CD14-positive monocyte (primary cell): ENCODE data around the gene AGBL1. TPM values are rescaled to one million over a fixed set of nuclear protein-coding genes. Genes with fewer than 3 reads are reported as not detected.

Source experiments
- DNase-seq, 3 donors: peaks; one replicate each; pipeline ENCODE4 v3.0.0-alpha.2; 2011 to 2022
- H2AFZ ChIP-seq: 2 replicates; pipeline ENCODE4 v1.6.0; 2012; ENCODE audit warnings: mild to moderate bottlenecking, low read depth, low read length, inconsistent platforms; ENCODE audit not compliant: insufficient read depth, poor library complexity, severe bottlenecking
- H3K27ac ChIP-seq, 2 donors: 1 replicate in 1 of 2; 2 replicates in 1 of 2; pipeline ENCODE4 v1.5.1; 2012 to 2013; ENCODE audit warnings: low read length in 2 of 2, control low read depth in 1 of 2, inconsistent platforms in 1 of 2, low read depth in 1 of 2, mild to moderate bottlenecking in 1 of 2
- H3K27me3 ChIP-seq, 2 donors: one replicate each; pipeline versions ENCODE4 v1.6.0 to v1.6.1; 2011 to 2013; ENCODE audit warnings: low read length in 2 of 2; ENCODE audit not compliant: control insufficient read depth in 2 of 2, insufficient read depth in 2 of 2
- H3K36me3 ChIP-seq, 2 donors: replicated peaks in 1 of 2; 1 replicate in 1 of 2; 2 replicates in 1 of 2; pipeline versions ENCODE4 v1.5.1 to v1.6.1; 2012 to 2013; ENCODE audit warnings: low read length in 2 of 2, control low read depth in 1 of 2, inconsistent platforms in 1 of 2, mild to moderate bottlenecking in 1 of 2; ENCODE audit not compliant: insufficient read depth in 2 of 2, control insufficient read depth in 1 of 2
- H3K4me1 ChIP-seq, 2 donors: 1 replicate in 1 of 2; 2 replicates in 1 of 2; pipeline versions ENCODE4 v1.5.1 to v1.6.1; 2012 to 2013; ENCODE audit warnings: low read length in 2 of 2, control low read depth in 1 of 2, inconsistent platforms in 1 of 2, mild to moderate bottlenecking in 1 of 2, moderate library complexity in 1 of 2; ENCODE audit not compliant: insufficient read depth in 2 of 2, control insufficient read depth in 1 of 2
- H3K4me2 ChIP-seq: replicated peaks from 2 replicates; pipeline ENCODE3; 2012; ENCODE audit warnings: low read length, moderate library complexity, mild to moderate bottlenecking; ENCODE audit not compliant: poor library complexity, severe bottlenecking; ENCODE audit errors: extremely low read depth
- H3K4me3 ChIP-seq, 3 experiments: fragments of 200-600 bp in 1 of 3; sonication (generic) in 1 of 3; replicated peaks in 1 of 3; 1 replicate in 2 of 3; 2 replicates in 1 of 3; pipeline ENCODE4 v1.5.1; 2011 to 2013; ENCODE audit warnings: low read length in 3 of 3, mild to moderate bottlenecking in 3 of 3, control low read depth in 2 of 3, low read depth in 2 of 3, inconsistent platforms in 1 of 3, moderate library complexity in 1 of 3
- H3K79me2 ChIP-seq: 2 replicates; pipeline ENCODE4 v1.6.0; 2012; ENCODE audit warnings: mild to moderate bottlenecking, control low read depth, inconsistent platforms, low read length, moderate library complexity; ENCODE audit not compliant: insufficient read depth
- H3K9ac ChIP-seq: 2 replicates; pipeline ENCODE4 v1.6.0; 2017; ENCODE audit warnings: low read length, mild to moderate bottlenecking; ENCODE audit not compliant: insufficient read depth, poor library complexity, severe bottlenecking
- H3K9me3 ChIP-seq, 2 donors: replicated peaks in 1 of 2; 1 replicate in 1 of 2; 2 replicates in 1 of 2; pipeline versions ENCODE4 v1.5.1 to v1.6.1; 2012 to 2013; ENCODE audit warnings: low read length in 2 of 2, control low read depth in 1 of 2; ENCODE audit not compliant: control insufficient read depth in 1 of 2, insufficient read depth in 1 of 2
- H4K20me1 ChIP-seq: 2 replicates; pipeline ENCODE4 v1.6.0; 2012; ENCODE audit warnings: mild to moderate bottlenecking, low read length, control low read depth, moderate library complexity; ENCODE audit not compliant: insufficient read depth
- H3K27ac Mint-ChIP-seq, 7 donors: one replicate each; pipeline ENCODE4 v1.8.0; 2020; ENCODE audit warnings: mild to moderate bottlenecking in 7 of 7, mixed read lengths in 7 of 7, moderate library complexity in 6 of 7, inconsistent platforms in 2 of 7
- H3K27me3 Mint-ChIP-seq, 3 donors: one replicate each; pipeline ENCODE4 v1.8.0; 2021 to 2022; ENCODE audit warnings: low read depth in 3 of 3, mild to moderate bottlenecking in 3 of 3, mixed read lengths in 3 of 3, moderate library complexity in 3 of 3, inconsistent platforms in 1 of 3
- H3K36me3 Mint-ChIP-seq, 2 donors: one replicate each; pipeline ENCODE4 v1.8.0; 2020; ENCODE audit warnings: mixed read lengths in 2 of 2, inconsistent platforms in 1 of 2, mild to moderate bottlenecking in 1 of 2
- H3K4me1 Mint-ChIP-seq: one replicate; pipeline ENCODE4 v1.8.0; 2020; ENCODE audit warnings: mild to moderate bottlenecking, mixed read lengths
- H3K4me3 Mint-ChIP-seq, 2 donors: one replicate each; pipeline ENCODE4 v1.8.0; 2020; ENCODE audit warnings: mild to moderate bottlenecking in 2 of 2, mixed read lengths in 2 of 2, moderate library complexity in 1 of 2
- H3K9me3 Mint-ChIP-seq, 7 donors: one replicate each; pipeline ENCODE4 v1.8.0; 2020 to 2022; ENCODE audit warnings: mixed read lengths in 7 of 7, mild to moderate bottlenecking in 6 of 7, moderate library complexity in 6 of 7, inconsistent platforms in 2 of 7
- CTCF ChIP-seq: fragments of 200-600 bp; IDR thresholded peaks from one replicate; pipeline ENCODE4 v1.8.0; 2022; ENCODE audit warnings: antibody characterized with exemption, mild to moderate bottlenecking
- WGBS: methylation state at CpG from one replicate; pipeline ENCODE4 v1.1.5; 2013; ENCODE audit warnings: missing lambda C conversion rate; ENCODE audit not compliant: insufficient coverage; 5-methylcytosine and 5-hydroxymethylcytosine counted together
- intact Hi-C, 2 donors: fragments of 100-400 bp; cut with micrococcal nuclease; formaldehyde crosslinking; loops; one replicate each; pipeline versions ENCODE4 v1.15.0 to v1.15.1; 2023
- polyA plus RNA-seq, 3 donors: library from polyadenylated mRNA; depleted of rRNA in 1 of 3; unstranded in 2 of 3; stranded (reverse) in 1 of 3; fragments of 300-500 nt in 2 of 3; fragments of >200 nt in 1 of 3; fragmentation: Illumina TruSeq in 2 of 3; gene quantifications; 1 replicate in 2 of 3; 2 replicates in 1 of 3; pipeline ENCODE4 v1.2.3, GENCODE V29; 2012 to 2021

AGBL1 gene
- polyA plus RNA-seq, 3 donors, result not detected

GRCh38 chr15:86903642-86904421 is 824.2 kb downstream of the AGBL1 start:
- Histone ChIP-seq H3K27me3 (no peaks in the 10 kb centered on the region), H3K9me3 (no peaks in the 10 kb centered on the region), H3K27ac (no peak overlapping the region), H2AFZ (no peak overlapping the region), H3K4me1 (no peaks in the 10 kb centered on the region), H3K4me3 (no peak overlapping the region), H3K4me2 (no peak overlapping the region), H4K20me1 (no peaks in the 10 kb centered on the region), H3K79me2 (no peaks in the 10 kb centered on the region), H3K36me3 (no peaks in the 10 kb centered on the region), H3K9ac (no peak overlapping the region)
- WGBS, result 0% methylated on average over 1 of the region's 4 CpGs
- no peaks in the 10 kb centered on the region for H3K36me3 Mint-ChIP-seq
- no peak overlapping the region for H3K4me3 Mint-ChIP-seq
- peaks cover 0 to 3% (median 0%) of the 10 kb centered on the region in 3 donors for H3K27me3 Mint-ChIP-seq
- no peaks in the 10 kb centered on the region for H3K4me1 Mint-ChIP-seq
- H3K9me3 Mint-ChIP-seq, result peaks cover 0 to 4% (median 1%) of the 10 kb centered on the region in 7 donors
- no peak overlapping the region for H3K27ac Mint-ChIP-seq
- intact Hi-C loops, result no loop called here
- no peak for TF ChIP-seq CTCF
- no peak for DNase-seq

GRCh38 chr15:86905625-86906256 is 826.1 kb downstream of the AGBL1 start:
- DNase-seq, result no peak
- intact Hi-C loops, result no loop called here
- H3K9me3 Mint-ChIP-seq, result peaks cover 0 to 3% (median 0%) of the 10 kb centered on the region in 7 donors
- H3K27ac Mint-ChIP-seq, result no peak overlapping the region
- no peak overlapping the region for H3K4me2 ChIP-seq
- no peaks in the 10 kb centered on the region for H3K36me3 ChIP-seq
- no peaks in the 10 kb centered on the region for H3K27me3 ChIP-seq
- peaks cover 0 to 3% (median 0%) of the 10 kb centered on the region in 3 donors for H3K27me3 Mint-ChIP-seq
- no peaks in the 10 kb centered on the region for H3K4me1 Mint-ChIP-seq
- H3K36me3 Mint-ChIP-seq, result no peaks in the 10 kb centered on the region
- no peaks in the 10 kb centered on the region for H4K20me1 ChIP-seq
- H3K4me1 ChIP-seq, result no peaks in the 10 kb centered on the region
- no peak overlapping the region for H3K27ac ChIP-seq
- 88% methylated on average over 1 of the region's 3 CpGs for WGBS
- H3K79me2 ChIP-seq, result no peaks in the 10 kb centered on the region
- no peak overlapping the region for H2AFZ ChIP-seq
- H3K9me3 ChIP-seq, result no peaks in the 10 kb centered on the region
- no peak overlapping the region for H3K9ac ChIP-seq
- H3K4me3 Mint-ChIP-seq, result no peak overlapping the region
- TF ChIP-seq CTCF, result no peak
- no peak overlapping the region for H3K4me3 ChIP-seq
